K562 (cell line): ENCODE data around the gene MXRA7. TPM values are rescaled to one million over a fixed set of nuclear protein-coding genes. Genes with fewer than 3 reads are reported as not detected.

Experiments used
- CHD1 ChIP-seq: fragments of 200-600 bp; sonication (generic); IDR thresholded peaks from one replicate; pipeline ENCODE4 v1.6.1; 2012; ENCODE audit warnings: mild to moderate bottlenecking, moderate library complexity, low read length, inconsistent platforms
- L3MBTL2 ChIP-seq: fragments of 450-650 bp; IDR thresholded peaks from 2 replicates; pipeline ENCODE4 v1.6.1; 2016; ENCODE audit warnings: mild to moderate bottlenecking, moderate library complexity
- MAZ ChIP-seq, 2 experiments: fragments of 450-650 bp in 1 of 2; sonication (generic) in 1 of 2; formaldehyde crosslinking; IDR thresholded peaks in 1 of 2; conservative IDR thresholded peaks in 1 of 2; 2 replicates each; pipeline versions ENCODE4 v1.4.0 to v1.5.0; 2020; ENCODE audit warnings: mild to moderate bottlenecking in 1 of 2, missing genetic modification reagents in 1 of 2
- polyA plus RNA-seq, 8 experiments: library from polyadenylated mRNA; depleted of rRNA in 4 of 8; stranded (reverse) in 5 of 8; unstranded in 3 of 8; fragments of >200 nt; fragmentation: Nextera tagmentation in 2 of 8; fragmentation: Illumina TruSeq in 1 of 8; extraction: Ambion mirVana in 2 of 8; extraction: Trizol in 1 of 8; gene quantifications; 2 replicates each; pipeline versions ENCODE4 v1.2.1 to v1.2.3, GENCODE V29; 2011 to 2014; ENCODE audit warnings: inconsistent platforms in 1 of 8, missing spikeins in 1 of 8
- total RNA-seq, 7 experiments: library from RNA; depleted of rRNA in 6 of 7; stranded (reverse); fragments of >200 nt in 6 of 7; fragmentation: Illumina TruSeq in 2 of 7; extraction: Trizol in 2 of 7; gene quantifications; 2 replicates each; pipeline versions ENCODE4 v1.2.1 to v1.2.3, GENCODE V29; 2011 to 2021; ENCODE audit warnings: low replicate concordance in 1 of 7
- TF ChIP-seq, protein P1 (sequence below): fragments of 450-650 bp; IDR thresholded peaks from 2 replicates; pipeline ENCODE4 v1.6.1; 2016; ENCODE audit warnings: mild to moderate bottlenecking, moderate library complexity

The MXRA7 gene
- total and polyA plus RNA-seq, 9 of the 15 experiments (the other 6 are each of a cell fraction or from before 2014, with no cell fraction given) = 2.6 to 38.4 (median 14.3) TPM

GRCh38 chr17:76709951-76710862 lies 558 bp downstream of the MXRA7 start (continued):
- TF ChIP-seq, protein P1, sequence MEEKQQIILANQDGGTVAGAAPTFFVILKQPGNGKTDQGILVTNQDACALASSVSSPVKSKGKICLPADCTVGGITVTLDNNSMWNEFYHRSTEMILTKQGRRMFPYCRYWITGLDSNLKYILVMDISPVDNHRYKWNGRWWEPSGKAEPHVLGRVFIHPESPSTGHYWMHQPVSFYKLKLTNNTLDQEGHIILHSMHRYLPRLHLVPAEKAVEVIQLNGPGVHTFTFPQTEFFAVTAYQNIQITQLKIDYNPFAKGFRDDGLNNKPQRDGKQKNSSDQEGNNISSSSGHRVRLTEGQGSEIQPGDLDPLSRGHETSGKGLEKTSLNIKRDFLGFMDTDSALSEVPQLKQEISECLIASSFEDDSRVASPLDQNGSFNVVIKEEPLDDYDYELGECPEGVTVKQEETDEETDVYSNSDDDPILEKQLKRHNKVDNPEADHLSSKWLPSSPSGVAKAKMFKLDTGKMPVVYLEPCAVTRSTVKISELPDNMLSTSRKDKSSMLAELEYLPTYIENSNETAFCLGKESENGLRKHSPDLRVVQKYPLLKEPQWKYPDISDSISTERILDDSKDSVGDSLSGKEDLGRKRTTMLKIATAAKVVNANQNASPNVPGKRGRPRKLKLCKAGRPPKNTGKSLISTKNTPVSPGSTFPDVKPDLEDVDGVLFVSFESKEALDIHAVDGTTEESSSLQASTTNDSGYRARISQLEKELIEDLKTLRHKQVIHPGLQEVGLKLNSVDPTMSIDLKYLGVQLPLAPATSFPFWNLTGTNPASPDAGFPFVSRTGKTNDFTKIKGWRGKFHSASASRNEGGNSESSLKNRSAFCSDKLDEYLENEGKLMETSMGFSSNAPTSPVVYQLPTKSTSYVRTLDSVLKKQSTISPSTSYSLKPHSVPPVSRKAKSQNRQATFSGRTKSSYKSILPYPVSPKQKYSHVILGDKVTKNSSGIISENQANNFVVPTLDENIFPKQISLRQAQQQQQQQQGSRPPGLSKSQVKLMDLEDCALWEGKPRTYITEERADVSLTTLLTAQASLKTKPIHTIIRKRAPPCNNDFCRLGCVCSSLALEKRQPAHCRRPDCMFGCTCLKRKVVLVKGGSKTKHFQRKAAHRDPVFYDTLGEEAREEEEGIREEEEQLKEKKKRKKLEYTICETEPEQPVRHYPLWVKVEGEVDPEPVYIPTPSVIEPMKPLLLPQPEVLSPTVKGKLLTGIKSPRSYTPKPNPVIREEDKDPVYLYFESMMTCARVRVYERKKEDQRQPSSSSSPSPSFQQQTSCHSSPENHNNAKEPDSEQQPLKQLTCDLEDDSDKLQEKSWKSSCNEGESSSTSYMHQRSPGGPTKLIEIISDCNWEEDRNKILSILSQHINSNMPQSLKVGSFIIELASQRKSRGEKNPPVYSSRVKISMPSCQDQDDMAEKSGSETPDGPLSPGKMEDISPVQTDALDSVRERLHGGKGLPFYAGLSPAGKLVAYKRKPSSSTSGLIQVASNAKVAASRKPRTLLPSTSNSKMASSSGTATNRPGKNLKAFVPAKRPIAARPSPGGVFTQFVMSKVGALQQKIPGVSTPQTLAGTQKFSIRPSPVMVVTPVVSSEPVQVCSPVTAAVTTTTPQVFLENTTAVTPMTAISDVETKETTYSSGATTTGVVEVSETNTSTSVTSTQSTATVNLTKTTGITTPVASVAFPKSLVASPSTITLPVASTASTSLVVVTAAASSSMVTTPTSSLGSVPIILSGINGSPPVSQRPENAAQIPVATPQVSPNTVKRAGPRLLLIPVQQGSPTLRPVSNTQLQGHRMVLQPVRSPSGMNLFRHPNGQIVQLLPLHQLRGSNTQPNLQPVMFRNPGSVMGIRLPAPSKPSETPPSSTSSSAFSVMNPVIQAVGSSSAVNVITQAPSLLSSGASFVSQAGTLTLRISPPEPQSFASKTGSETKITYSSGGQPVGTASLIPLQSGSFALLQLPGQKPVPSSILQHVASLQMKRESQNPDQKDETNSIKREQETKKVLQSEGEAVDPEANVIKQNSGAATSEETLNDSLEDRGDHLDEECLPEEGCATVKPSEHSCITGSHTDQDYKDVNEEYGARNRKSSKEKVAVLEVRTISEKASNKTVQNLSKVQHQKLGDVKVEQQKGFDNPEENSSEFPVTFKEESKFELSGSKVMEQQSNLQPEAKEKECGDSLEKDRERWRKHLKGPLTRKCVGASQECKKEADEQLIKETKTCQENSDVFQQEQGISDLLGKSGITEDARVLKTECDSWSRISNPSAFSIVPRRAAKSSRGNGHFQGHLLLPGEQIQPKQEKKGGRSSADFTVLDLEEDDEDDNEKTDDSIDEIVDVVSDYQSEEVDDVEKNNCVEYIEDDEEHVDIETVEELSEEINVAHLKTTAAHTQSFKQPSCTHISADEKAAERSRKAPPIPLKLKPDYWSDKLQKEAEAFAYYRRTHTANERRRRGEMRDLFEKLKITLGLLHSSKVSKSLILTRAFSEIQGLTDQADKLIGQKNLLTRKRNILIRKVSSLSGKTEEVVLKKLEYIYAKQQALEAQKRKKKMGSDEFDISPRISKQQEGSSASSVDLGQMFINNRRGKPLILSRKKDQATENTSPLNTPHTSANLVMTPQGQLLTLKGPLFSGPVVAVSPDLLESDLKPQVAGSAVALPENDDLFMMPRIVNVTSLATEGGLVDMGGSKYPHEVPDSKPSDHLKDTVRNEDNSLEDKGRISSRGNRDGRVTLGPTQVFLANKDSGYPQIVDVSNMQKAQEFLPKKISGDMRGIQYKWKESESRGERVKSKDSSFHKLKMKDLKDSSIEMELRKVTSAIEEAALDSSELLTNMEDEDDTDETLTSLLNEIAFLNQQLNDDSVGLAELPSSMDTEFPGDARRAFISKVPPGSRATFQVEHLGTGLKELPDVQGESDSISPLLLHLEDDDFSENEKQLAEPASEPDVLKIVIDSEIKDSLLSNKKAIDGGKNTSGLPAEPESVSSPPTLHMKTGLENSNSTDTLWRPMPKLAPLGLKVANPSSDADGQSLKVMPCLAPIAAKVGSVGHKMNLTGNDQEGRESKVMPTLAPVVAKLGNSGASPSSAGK = peak; percentile 68
- TF ChIP-seq L3MBTL2 (peak; percentile 84), CHD1 (peak; percentile 36), MAZ (CRISPR knock-in tag; conservative IDR thresholded peaks at IDR 0.05 in 1 of 2, IDR thresholded peaks at IDR 0.05 in 1 of 2) (0 out of 4 replicates have a peak, but pooled peaks of 1 of the 2 experiments have one; percentile 46)
